ENCODE measurements around the gene MRAP2. TPM values are rescaled to one million over a fixed set of nuclear protein-coding genes. Genes with fewer than 3 reads are reported as not detected.
"Not testable (repeated sequence)": the region's sequence is repeated elsewhere in the genome, so short reads cannot be mapped to it uniquely, and the experiment has no call there.

MRAP2 gene
- total RNA-seq, 1 experiment from 2014 or later: 4.7 TPM

DNA sequence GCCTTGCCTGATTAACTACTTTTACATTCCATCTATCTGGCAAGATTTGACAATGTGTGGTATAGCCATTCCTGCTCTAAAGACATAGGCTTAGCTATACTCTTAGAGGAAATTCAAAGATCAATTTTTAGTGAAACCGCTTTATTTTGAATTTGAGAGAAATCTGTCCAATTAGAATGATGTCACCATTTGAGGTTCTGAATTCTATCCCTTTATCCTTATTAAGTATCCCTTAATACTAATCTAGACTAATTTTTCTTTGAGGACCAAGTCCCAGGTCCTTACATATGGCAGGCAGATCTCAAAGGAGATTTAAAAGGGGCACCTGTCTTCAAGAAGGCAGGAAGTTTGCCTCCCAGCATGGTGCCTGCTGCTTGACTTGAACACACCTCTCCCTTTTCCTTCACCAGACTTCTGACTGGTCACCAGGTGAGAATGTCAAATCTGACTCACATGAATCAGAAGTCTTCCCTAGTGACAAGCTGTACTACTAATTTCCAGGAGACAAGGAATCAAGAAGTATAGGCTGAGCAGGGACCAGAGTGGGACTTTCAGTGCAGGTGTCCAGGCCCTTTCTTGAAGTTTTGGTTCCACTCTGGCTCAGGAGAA is 15.0 kb upstream of the MRAP2 start:
- H3K27me3 ChIP-seq (ENCODE audit: control insufficient read depth, insufficient read depth, low read length): no peaks in the 10 kb centered on the region
- no peak for DNase-seq
- H3K4me3 ChIP-seq (ENCODE audit: insufficient read depth, low read depth, low read length): no peak overlapping the region
- H3K36me3 ChIP-seq (replicated peaks; ENCODE audit: control insufficient read depth, insufficient read depth, low read length): no peaks in the 10 kb centered on the region

DNA sequence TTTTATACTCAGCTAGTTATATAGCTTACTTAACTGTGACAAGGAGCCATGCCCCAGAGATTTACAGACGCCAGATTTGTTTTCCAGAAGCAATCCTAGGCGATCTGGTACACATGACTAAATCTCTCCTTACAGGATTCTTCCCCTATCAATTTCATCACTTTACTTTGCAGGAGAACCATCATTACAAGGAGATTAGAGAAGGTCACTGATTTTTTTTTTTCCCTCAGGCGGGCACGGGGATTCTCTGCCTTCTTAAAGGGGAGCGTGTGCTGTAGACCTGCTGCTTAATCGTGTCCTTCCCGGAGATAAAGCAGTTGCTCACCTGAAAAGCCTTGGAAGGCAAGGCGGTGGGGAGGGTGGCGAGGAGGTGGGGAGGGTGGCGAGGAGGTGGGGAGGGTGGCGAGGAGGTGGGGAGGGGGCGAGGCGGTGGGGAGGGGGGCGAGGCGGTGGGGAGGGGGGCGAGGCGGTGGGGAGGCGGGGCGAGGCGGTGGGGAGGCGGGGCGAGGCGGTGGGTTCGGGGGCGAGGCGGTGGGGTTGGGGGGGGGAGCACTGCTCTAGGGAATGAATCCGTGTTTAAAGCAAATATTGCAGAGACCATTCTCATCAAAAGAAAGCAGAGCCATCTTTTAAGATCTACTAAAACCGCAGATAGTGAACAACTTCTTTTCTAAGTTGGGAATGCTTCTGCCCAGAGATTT is 14.3 kb upstream of the MRAP2 start:
- DNase-seq: peak; percentile 78
- no peaks in the 10 kb centered on the region for H3K27me3 ChIP-seq (ENCODE audit: control insufficient read depth, insufficient read depth, low read length)
- no peak overlapping the region for H3K4me3 ChIP-seq (ENCODE audit: insufficient read depth, low read depth, low read length)
- H3K36me3 ChIP-seq (replicated peaks; ENCODE audit: control insufficient read depth, insufficient read depth, low read length): no peaks in the 10 kb centered on the region

DNA sequence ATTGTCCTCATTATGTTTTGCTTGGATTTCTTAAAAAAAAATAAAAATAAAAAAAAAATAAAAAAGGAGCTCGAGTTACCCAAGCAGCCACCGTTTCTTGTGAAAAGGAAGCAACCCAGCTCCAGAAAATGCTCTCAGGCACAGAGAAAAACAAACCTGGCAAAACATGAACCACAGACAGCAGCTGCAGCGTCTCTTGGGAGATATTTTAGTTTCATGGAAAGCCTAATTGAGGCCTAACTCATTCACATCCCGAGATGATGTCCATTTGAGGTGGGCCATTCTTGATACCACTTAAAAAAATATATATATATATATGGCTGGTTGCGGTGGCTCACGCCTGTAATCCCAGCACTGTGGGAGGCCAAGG is 13.7 kb upstream of the MRAP2 start:
- DNase-seq: no peak
- no peaks in the 10 kb centered on the region for H3K27me3 ChIP-seq (ENCODE audit: control insufficient read depth, insufficient read depth, low read length)
- H3K36me3 ChIP-seq (replicated peaks; ENCODE audit: control insufficient read depth, insufficient read depth, low read length): no peaks in the 10 kb centered on the region
- H3K4me3 ChIP-seq (ENCODE audit: insufficient read depth, low read depth, low read length): no peak overlapping the region

DNA sequence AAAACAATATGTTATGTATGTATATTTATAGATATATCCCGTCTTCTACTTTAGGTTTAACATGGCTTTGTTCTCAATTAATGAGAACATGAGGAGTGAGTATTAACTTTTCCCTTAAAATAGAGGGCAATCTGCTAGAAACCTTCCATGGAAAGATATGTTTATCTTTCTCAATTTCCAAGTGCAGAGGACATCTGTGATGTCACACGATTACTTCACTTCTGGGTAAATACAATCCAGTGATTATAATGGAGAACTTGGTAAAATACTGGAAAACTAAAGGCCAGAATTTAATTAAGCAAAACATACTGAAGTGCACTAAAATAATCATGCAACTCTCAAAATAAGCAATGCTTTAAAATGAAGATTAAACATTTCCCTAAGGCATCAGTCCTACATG is 11.9 kb upstream of the MRAP2 start:
- Histone ChIP-seq H3K27me3 (ENCODE audit: control insufficient read depth, insufficient read depth, low read length) (no peaks in the 10 kb centered on the region), H3K4me3 (ENCODE audit: insufficient read depth, low read depth, low read length) (no peak overlapping the region), H3K36me3 (replicated peaks; ENCODE audit: control insufficient read depth, insufficient read depth, low read length) (no peaks in the 10 kb centered on the region)
- DNase-seq: no peak

DNA sequence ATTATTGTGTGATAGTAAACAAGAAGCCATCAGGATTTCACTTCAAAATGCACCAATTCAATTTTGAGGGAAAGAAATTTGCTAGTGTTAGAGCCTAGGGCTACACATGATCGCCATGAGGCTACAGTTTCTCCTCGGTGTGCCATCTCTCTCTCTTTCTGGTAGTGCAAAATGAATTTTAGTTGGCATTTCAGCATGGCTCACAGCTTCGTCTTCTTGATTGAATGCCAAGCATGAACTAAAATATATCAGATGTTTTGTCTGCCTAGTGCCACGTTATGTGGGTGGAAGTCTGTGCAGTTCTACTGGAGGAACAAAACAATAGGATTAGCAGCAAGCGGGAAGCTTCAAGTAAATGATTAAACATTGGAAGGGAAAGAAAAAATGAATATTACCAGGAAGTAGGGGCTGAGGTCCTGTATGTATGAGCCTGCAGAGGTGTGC is 6.8 kb upstream of the MRAP2 start:
- Histone ChIP-seq H3K4me3 (ENCODE audit: insufficient read depth, low read depth, low read length) (no peak overlapping the region), H3K27me3 (ENCODE audit: control insufficient read depth, insufficient read depth, low read length) (no peaks in the 10 kb centered on the region), H3K36me3 (replicated peaks; ENCODE audit: control insufficient read depth, insufficient read depth, low read length) (no peaks in the 10 kb centered on the region)
- DNase-seq: no peak

DNA sequence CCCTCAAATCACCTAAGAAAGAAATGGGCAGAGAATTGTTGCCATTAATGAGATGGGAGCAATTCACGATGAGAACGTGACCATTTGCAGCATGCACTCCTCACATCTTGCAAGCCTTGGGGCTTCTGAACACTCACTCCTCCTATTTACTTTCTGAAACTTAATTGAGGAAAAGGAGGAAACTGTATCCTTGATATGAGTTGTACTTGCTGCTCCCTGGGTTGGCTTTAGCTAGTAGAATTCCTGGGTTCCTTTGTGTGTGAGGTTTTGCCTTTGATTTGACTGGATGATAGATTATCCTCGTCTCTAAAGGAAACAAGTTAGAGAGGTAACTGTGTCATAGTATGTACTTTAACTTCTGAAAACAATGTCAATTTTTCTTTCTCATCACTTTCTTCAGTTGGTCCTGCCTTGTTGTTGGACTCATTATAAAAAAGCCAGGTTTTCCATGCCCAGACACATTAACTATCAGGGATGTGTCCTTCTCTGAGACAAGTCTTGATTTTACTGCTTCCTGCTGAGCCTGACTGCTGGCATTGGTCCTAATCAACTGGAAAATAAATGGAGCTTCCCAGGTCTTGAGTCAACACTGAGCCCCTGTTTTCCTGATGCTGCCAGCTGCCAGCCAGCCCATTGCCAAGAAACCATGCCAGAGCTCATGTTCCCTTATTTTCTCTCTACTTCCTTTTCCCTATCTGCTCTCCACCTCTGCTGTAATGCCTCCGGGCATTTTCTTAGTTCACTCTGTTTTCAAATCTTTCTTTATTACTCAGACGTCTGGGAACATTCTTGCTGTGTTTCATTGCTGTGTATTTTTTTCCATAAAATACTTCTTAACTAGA is 6.0 kb upstream of the MRAP2 start:
- Histone ChIP-seq H3K36me3 (replicated peaks; ENCODE audit: control insufficient read depth, insufficient read depth, low read length) (no peaks in the 10 kb centered on the region), H3K27me3 (ENCODE audit: control insufficient read depth, insufficient read depth, low read length) (peaks cover 1% of the 10 kb centered on the region), H3K4me3 (ENCODE audit: insufficient read depth, low read depth, low read length) (no peak overlapping the region)
- no peak for DNase-seq

DNA sequence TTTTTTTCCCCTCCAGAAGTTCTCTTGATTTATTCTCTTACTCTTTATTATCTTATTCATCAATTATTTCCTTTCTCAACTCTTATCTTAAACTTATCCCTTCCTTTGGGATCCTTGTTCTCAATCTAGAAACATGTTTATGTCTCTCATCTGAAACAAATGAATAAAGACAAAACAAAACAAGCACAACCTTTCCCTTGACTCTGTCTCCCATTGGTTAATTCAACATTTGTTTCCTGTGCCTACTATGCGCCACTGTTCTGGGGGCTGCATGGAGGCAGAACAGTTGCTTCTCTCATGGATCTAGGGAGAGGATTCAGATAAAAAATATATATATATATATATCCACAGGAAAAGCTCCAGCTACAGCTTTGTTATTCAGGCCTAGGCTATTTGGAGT is 5.2 kb upstream of the MRAP2 start:
- no peak for DNase-seq
- H3K4me3 ChIP-seq (ENCODE audit: insufficient read depth, low read depth, low read length): no peak overlapping the region
- peaks cover 8% of the 10 kb centered on the region for H3K27me3 ChIP-seq (ENCODE audit: control insufficient read depth, insufficient read depth, low read length)
- H3K36me3 ChIP-seq (replicated peaks; ENCODE audit: control insufficient read depth, insufficient read depth, low read length): no peaks in the 10 kb centered on the region

DNA sequence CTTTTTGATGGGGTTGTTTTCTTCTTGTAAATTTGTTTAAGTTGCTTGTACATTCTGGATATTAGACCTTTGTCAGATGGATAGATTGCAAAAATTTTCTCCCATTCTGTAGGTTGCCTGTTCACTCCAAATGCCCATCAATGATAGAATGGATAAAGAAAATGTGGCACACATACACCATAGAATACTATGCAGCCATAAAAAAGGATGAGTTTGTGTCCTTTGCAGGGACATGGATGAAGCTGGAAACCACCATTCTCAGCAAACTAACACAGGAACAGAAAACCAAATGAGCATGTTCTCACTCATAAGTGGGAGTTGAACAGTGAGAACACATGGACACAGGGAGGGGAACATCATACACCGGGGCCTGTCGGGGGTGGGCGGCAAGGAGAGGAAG is 1.6 kb upstream of the MRAP2 start:
- peaks cover 22% of the 10 kb centered on the region for H3K27me3 ChIP-seq (ENCODE audit: control insufficient read depth, insufficient read depth, low read length)
- H3K4me3 ChIP-seq (ENCODE audit: insufficient read depth, low read depth, low read length); H3K36me3 ChIP-seq (replicated peaks; ENCODE audit: control insufficient read depth, insufficient read depth, low read length); DNase-seq: not testable (repeated sequence)

DNA sequence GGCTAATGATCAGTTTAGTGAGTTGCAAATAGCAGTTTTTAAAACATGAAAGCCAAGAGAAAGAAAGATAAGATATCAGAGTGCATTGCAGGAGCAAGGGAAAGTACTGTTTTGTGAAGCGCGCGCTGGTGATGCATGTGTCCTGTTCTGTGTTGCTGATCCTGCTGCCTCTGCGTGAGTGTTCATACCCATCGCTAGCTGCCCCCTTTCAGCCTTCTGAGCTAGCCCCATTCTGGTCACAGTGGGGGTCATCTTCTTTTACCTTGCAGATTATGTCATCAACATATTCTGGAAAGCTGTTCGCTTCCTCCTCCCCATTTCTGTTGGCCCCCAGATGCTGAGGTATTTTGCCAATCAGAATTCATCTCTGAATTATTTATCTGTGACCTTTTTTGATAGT is 1.9 kb downstream of the MRAP2 start:
- Histone ChIP-seq H3K4me3 (ENCODE audit: insufficient read depth, low read depth, low read length) (no peak overlapping the region), H3K27me3 (ENCODE audit: control insufficient read depth, insufficient read depth, low read length) (peaks cover 22% of the 10 kb centered on the region), H3K36me3 (replicated peaks; ENCODE audit: control insufficient read depth, insufficient read depth, low read length) (no peaks in the 10 kb centered on the region; the same call in 1 of the 2 replicates)
- peak; percentile 63 for DNase-seq

DNA sequence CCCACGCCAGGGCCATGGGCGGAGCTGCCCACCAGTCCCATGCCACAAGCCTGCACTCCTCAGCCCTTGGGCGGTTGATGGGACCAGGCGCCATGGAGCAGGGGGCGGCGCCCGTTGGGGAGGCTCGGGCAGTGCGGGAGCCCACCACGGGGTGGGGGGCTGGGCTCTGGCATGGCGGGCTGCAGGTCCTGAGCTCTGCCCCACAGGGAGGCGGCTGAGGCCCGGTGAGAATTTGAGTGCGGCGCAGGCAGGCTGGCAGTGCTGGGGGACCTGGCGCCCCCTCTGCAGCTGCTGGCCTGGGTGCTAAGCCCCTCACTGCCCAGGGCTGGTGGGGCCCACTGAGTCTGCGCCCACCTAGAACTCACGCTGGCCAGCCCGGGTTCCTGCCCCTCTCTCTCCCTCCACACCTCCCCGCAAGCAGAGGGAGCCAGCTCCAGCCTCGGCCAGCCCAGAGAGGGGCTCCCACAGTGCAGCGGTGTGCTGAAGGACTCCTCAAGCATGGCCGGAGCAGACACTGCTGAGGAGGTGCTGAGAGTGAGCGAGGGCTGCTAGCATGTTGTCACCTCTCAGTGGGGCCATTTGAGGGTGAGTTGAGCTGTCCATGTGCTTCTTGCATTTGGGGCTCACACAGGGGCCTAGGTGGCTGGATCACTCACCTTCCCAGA is 4.0 kb downstream of the MRAP2 start:
- Histone ChIP-seq H3K36me3 (replicated peaks; ENCODE audit: control insufficient read depth, insufficient read depth, low read length) (no peaks in the 10 kb centered on the region; the same call in 1 of the 2 replicates), H3K27me3 (ENCODE audit: control insufficient read depth, insufficient read depth, low read length) (peaks cover 21% of the 10 kb centered on the region), H3K4me3 (ENCODE audit: insufficient read depth, low read depth, low read length) (no peak overlapping the region)
- no peak for DNase-seq

DNA sequence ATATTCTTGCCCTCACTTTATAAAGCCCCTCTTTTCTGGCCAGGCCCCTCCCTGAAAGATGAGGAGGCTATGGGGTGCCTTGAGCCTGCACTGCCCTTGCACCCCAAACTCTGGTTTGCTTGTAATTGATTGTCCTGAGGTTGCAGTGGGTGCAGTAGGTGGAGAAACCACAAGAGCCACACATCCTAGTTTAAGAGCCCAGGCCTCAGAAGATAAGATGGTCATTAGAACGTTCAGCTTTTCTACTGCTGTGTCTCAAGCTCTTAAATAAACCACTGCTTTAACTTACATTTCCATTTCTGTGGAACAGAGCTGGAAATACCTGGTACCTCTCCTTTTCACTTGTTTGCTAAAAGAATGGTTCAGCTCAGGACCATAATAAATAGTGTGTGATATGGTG is 9.0 kb downstream of the MRAP2 start:
- no peaks in the 10 kb centered on the region for H3K27me3 ChIP-seq (ENCODE audit: control insufficient read depth, insufficient read depth, low read length)
- no peaks in the 10 kb centered on the region; the same call in 1 of the 2 replicates for H3K36me3 ChIP-seq (replicated peaks; ENCODE audit: control insufficient read depth, insufficient read depth, low read length)
- no peak for DNase-seq
- no peak overlapping the region for H3K4me3 ChIP-seq (ENCODE audit: insufficient read depth, low read depth, low read length)

DNA sequence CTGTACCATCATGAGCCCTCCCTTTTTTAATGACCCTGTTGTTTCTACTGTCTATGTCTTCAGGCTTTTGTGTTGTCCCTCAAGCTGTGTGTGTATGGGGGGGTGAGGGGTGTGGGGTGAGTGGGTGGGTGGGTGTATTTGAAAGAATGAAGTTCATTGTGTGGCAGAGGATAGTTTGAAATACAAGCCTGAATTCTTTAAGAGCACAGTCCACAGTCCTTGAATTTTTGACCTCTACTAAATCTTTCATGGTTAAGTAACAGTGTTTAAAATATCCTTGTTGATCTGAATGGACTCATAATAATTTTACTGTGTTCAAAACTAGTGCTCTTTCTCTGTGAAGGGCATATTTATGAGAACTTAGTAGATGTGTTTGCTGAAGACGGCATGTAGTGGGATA is 10.0 kb downstream of the MRAP2 start:
- no peak for DNase-seq
- Histone ChIP-seq H3K36me3 (replicated peaks; ENCODE audit: control insufficient read depth, insufficient read depth, low read length) (no peaks in the 10 kb centered on the region), H3K27me3 (ENCODE audit: control insufficient read depth, insufficient read depth, low read length) (no peaks in the 10 kb centered on the region), H3K4me3 (ENCODE audit: insufficient read depth, low read depth, low read length) (no peak overlapping the region)

DNA sequence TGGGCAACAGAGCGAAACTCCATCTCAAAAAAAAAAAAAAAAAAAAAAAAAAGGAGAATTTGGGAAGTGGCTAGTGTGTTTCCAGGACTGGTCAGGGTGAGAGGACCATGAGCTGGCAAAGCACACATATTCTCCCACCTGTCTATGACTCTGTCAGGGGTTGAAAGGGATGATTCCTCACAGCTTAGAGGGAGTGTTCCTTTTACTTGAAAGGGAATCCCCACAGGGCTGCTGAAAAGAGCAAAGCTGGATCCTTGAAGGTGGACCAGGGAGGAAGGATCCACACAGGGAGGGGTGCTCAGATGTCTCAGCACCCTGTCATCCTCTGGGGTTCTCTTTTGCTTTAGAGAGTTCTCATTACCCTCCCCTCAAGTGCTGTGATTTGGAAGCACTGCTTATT is 13.2 kb downstream of the MRAP2 start:
- DNase-seq: peak; percentile 31
- Histone ChIP-seq H3K27me3 (ENCODE audit: control insufficient read depth, insufficient read depth, low read length) (no peaks in the 10 kb centered on the region), H3K4me3 (ENCODE audit: insufficient read depth, low read depth, low read length) (no peak overlapping the region), H3K36me3 (replicated peaks; ENCODE audit: control insufficient read depth, insufficient read depth, low read length) (no peaks in the 10 kb centered on the region)

DNA sequence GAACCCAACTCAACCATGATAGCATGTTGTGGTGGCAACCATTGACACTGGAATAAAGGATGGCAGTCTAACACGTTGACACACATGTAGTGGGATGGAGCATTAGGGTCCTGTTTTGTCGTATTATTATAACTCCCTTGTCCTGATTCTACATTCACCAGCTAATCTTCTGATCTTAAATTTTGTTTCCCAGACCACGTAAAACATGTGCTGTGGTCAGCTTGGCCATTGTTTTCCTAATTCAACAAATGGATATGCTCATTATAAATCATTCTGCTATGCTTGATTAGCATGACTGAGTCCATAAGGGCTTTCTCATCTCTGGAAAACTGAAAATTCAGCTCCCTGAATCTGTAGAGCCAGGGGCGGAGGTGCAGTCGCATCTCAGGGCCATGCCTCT is 15.0 kb downstream of the MRAP2 start:
- Histone ChIP-seq H3K27me3 (ENCODE audit: control insufficient read depth, insufficient read depth, low read length) (no peaks in the 10 kb centered on the region), H3K4me3 (ENCODE audit: insufficient read depth, low read depth, low read length) (no peak overlapping the region), H3K36me3 (replicated peaks; ENCODE audit: control insufficient read depth, insufficient read depth, low read length) (no peaks in the 10 kb centered on the region)
- DNase-seq: no peak
